Urothelium cell line (cell line): ENCODE data around the gene PANK4.

Experiments
- DNase-seq: peaks from one replicate; pipeline ENCODE4 v3.0.0; 2011; ENCODE audit warnings: low spot score, mixed read lengths
- FAIRE-seq: peaks from 2 replicates; lab custom pipeline; 2011; peaks lifted over from hg19 to GRCh38; lab: Jason Lieb, UNC

The PANK4 gene

DNA sequence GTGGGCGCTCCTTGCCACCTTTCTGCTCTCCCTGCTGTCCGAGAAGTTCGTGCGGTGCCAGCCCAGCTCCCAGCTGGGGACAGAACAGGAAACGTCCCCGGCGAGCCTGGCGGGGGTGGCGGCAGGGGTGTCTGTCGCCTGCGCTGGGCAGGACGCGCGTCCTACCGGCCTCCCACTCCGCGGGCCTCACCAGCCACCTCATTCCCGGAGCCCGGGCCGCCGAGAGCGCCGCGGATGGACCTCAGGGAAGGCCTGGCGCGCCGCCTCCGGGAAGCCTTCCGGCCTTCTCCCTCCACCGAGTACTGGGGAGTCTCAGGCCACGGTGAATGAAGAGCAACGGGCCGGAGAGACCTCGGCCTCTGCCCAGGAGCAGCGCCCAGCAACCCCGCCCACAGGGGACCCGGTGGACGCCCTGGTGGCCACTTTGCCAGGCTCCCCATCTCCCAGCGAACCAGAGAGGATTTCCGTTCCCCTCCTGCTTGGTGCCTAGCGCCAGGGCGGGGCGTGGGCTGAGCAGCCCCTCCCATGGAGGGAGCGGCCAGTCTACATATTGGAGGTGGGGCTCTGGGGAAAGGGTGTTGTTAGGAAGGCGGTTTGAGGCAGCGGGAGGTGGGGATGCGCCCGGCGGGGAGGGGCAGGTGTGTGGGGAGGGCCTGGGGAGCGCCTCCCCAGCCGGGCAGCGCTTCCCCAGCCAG, 20.3 kb upstream of the PANK4 start:
- FAIRE-seq, result no peak
- DNase-seq, result peak; percentile 87

DNA sequence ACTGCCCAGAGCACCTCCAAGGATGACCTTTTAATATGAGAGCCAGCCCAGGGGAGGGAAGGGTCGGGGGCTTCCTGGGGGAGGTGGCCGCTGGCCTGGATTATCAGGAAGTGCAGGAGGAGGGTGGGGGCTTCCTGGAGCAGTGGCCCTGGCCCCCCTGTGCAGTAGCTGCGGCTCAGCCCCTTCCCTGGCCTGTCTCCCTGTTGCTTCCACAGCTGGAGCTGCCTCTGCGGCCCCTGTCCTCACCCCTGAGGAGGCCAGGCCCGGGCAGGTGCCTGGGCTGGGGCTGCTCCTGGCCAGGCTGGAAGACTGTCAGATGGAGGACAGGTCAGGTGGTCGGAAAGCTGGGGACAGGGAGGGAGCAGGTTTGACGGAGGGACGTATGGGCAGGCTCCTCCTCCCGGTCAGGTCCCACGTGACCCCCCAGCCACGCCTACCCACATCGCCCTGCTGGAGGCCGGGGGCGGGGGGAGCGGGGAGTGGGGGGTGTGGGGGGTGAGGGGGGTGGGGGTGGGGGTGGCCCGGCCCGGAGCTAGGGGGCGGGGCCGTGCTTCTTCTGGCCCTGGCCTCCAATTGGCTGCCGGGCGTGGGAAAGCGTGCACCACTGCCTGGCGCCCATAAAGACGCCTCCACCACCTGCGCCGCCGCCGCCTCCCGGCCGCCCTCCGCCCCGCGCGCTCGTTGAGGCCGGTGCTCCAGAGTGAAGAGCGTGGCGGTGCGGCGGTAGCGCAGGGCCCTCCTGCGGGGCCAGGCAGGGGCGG, 19.5 kb upstream of the PANK4 start:
- peak; percentile 94 for DNase-seq
- no peak for FAIRE-seq

DNA sequence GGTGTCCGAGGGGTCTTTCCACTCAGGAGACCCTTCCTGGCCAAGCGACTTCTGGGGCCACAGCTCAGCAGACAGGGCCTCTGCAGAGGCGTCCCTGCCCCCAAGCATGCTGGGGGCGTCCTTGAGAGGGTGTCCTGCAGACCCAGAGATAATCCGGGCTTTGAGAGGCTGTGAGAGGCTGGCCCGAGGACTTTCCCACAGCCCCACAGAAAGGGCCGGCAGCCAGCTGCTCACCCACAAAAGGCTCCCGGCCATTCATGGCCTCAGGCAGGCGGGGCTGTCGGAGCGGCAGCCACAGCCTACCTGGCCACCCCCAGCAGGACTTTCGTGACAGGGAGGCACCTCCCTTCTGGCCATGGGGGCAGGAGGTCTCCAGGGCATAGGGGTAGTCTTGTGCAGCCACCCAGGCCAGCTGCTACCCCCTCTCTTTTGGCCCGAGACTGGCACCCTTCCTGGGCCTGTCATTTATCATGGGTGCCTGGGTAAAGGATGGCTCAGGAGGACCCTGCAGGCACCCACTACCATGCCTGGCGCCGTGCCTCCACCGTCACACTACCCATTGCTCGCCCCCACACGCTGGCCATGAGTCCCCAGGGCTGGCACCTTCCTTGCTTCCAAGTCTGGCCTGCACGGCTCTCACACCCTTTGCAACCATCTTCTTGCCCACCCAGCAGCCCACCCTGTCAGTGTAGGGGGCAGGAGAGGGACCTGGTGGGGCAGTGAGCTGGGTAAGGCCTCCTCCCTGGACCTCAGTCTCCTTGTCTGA, 18.7 kb upstream of the PANK4 start:
- DNase-seq (no peak), FAIRE-seq (no peak)

DNA sequence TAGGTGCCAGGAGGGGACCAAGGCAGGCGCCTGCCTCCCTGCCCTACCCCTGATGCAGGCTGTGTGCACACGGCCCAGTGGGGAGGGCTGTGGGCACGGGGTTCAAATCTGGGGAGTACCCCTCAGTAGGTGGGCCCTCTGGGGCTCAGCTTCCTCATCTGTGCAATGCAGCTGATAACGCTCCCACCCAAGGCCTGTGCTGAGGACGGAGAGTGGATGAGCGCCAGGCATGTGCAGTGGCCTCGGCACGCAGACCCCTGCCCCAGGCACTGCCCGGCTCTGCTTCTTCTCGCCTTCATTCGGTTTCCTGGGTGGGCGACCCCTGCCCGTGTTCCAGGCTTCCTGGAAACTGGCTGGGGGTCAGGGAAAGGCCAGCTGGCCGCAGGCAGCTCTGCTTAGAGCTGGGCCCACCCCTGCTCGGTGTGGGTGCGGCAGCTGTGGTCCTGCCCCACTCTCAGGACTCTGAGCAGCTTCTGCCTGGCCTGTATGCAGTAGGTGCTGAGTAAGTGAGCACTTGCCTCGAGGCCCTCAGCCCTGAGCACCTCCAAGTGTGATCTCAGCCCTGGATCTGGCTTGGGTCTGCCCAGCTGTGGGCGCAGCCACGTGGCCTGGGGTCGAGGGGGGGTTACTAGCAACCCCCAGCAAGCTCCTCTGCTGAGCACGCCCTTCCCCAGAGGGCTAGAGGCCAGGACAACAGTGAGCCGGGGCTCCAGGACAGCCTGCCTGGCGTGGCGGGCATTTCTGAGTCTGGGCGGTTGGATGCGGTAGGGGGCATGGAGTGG, 17.9 kb upstream of the PANK4 start:
- no peak for DNase-seq
- no peak for FAIRE-seq

DNA sequence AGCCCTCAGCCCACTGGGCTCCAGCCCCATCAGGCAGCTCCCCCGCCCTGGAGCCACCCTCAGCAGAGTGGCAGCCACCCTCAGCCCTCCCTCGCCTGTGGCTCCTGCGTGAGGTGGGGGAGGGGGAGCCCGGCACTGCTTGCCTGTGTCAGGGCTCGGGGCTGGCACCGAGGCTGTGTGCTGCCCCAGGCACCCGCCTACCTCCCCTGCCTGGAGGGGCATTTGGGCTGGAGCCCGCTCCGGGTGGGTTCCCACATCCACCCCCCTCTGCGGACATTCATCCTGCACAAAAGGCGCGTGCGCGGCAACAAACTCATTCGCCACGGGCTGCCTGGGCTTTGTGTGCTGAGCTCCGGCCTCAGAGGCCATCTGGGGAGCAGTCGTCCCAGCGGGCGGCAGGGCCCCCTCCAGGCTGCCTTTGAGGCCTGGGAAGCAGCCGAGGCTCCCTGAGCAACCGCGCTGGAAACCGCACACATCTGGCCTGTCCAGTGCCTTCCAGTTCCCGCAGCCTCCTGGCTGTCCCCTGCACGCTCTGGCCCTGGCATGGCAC, 17.2 kb upstream of the PANK4 start:
- FAIRE-seq (no peak), DNase-seq (no peak)

DNA sequence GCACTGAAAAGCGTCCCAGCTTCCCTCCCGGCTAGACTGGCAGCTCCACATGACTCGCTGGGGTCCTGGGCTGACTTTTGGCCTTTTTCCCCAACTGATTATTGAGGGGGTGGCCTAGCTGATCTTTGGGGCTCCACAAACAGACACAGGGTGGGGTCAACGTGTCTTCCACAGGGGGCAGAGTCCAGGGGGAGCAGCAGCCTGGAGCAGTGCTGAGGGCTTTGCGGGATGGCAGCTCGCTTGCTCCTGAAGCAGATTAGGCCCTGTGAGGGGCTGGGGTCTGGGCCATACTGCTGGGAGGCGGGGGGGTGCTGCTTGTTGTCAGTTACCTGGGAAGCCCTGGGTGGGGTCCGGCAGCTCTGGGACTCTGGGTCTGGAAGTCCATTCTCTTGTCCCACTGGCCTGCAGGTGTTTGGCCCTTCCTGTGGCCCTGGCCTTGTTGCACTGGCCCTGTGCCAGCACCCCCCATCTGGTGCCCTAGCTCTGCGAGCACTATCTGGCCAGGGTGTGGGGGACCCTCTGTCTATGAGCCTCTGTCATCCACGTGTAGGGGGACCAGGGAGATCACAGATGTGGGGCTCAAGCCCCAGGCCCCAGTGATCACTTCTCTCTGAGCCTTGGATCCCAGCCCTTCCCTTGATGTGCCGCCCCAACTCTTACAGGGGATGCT, 16.0 kb upstream of the PANK4 start:
- FAIRE-seq (no peak), DNase-seq (no peak)

DNA sequence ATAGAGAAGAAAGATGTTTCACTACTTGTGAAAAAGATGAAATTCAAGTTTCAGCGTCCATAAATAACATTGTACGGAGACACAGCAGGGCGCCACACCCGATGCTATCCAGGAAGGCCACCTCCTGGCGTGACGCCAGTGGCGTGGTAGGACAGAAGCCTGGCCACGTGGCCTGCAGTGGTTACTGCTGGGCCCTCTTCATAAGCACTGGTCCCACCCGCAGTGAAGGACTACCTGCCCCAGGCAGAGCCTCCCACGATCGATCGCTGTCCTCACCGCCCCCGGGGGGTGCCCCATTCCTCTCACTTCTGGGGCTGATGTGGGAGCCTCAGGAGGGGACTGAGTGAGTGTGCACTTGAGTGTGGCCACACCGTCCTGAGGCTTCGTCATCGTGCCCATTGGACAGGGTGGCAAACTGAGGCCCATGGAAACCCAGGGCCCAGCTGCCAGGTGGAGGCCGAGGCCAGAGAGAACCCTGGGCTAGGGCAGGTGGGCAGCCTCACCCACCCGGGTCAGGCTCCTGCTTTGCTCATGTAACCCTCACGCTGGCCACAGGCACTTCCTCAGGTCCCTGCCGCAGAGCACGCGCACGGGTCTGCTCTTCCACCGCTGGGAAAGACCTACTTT, 15.3 kb upstream of the PANK4 start:
- DNase-seq, result no peak
- FAIRE-seq, result no peak

DNA sequence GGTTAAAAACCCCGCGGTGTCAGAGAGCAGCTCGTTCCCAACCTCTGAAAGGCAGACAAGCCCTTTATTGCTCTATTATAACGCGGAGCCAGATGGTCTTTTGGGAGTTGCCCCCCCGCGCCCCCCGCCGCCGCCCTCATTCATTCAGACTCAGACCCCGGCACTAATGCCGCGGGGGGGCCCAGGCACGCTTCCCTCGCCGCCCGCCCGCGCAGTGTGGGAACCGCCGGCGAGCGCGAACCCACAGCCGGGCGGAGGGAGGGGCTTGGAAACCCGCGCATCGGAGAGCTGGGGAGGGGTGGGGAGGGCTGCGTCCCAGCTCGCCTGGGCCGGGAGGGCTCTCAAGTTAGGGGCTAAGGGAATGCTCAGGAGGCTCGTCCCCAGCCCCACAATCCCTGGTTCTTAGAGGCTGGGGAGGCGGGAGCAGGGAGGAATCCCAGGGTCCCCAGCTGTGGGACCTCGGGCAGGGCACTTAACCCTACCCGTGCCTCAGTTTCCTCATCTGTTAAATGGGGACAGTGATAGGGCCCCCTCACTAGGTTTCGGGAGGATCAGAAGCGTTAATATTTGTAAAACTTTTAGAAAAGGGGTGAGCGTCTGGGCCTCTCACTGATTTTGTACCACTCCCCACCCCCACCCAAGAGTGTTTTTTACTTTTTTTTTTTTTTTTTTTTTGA, 14.6 kb upstream of the PANK4 start:
- FAIRE-seq, result no peak
- no peak for DNase-seq

DNA sequence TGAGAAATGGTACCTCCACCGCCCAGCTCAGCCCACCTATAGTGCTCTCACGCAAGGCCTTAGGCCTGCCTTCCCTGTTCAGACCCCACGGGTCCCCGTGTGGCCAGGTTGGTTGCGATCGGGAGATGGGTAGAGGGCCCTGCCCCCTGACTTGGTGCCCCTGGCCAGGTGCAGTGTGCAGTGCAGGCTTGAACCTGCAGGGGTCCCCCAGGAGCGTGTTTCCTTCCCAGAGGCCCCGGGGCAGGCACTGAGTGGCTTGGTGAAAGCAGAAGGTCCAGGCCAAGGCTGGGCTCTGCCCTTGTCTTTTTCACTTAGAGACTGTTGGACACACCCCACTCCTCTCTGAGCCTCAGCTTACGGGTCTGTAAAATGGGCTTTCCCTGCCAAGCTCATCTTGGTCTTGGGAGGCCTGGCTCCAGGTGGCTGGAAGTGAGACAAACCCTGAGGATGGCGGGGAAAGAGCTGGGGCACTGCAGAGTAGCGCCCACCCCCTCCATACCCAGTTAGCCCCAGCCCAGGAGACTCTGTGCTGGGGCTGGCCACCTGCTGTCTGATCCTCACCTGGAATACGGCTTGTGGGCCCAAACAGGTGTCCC, 13.0 kb upstream of the PANK4 start:
- FAIRE-seq, result no peak
- DNase-seq, result no peak

DNA sequence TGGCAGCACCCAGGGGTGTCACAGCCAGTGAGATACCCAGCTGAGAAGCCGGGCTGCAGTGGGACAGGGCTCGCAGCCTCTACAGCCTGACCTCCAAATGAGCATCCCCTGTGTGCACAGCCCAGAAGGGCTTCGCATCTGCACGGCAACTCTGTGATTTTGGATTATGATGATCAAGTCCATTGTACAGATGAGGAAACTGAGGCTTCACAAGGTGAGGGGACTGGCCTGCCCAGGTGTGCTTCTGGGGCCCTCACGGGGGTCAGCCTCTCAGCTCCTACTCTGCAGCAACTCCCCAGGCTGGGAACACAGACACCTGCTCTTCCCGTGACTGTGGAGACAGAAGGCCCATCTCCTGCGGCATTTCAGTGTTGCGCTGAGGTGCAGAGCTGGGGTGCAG, 12.5 kb upstream of the PANK4 start:
- DNase-seq (no peak), FAIRE-seq (no peak)

DNA sequence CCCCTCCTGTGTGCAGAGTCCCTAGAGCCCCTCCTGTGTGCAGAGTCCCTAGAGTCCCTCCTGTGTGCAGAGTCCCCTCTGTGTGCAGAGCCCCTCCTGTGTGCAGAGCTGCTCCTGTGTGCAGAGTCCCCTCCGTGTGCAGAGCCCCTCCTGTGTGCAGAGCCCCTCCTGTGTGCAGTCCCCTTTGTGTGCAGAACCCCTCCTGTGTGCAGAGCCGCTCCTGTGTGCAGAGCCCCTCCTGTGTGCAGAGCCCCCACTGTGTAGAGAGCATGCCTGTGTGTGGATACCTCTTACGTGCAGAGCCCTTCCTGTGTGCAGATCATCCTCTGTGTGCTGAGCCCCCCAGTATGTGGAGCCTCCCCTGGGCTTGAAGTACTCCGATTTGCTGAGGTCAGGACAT, 12.0 kb upstream of the PANK4 start:
- DNase-seq (no peak), FAIRE-seq (no peak)

DNA sequence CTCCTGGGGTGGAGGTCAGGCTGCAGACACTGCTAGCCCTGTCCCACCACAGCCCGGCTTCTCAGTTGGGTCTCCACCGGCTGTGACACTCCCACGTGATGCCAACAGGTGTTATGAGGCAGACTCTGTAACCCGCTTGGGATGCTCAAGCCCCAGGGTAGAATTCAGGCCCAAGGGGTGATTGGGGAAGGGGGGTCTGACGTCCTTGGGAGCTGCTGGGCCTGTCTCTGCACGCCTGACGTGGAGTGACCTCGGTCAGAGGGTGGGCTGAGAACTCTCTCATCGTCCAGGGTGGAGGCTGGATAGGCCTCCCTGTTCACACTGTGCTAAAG, 11.4 kb upstream of the PANK4 start:
- FAIRE-seq, result no peak
- DNase-seq, result no peak

DNA sequence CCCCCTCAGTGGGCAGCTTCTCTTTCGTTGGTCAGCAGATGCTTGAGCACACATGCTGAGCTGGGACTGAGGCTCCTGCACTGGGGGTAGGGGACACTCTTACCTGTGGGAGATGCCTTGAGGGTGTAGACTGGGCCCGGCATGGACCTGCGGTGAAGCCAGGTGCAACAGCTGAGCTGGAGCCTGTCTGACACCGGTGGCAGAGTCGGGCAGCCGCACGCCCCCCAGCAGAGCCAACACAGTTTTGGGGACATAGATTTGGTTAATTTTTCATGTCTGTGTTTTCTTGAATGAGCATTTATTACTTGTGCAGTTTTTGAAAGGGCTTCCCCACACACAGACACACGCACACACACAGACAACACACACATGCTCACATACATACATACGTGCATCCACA, 9.6 kb upstream of the PANK4 start:
- FAIRE-seq (no peak), DNase-seq (no peak)

DNA sequence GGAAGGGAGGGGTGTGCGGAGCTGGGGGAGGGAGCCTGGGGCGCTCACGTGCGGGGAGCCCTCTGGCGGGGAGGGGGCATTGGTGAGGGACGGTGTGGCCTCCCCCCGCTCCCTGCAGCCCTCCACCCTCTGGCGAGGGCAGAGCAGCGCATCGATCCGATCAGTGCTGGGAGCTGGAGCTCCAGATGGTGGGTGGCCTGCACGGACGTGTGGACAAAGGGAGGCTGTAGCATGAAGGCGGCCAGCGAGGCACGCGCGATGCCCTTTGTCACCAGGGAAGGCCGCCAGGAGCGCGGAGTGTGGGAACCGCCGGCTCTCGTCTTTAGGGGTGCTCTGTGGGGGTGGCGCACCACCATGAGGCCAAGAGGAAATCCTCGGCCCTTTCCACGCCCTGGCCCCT, 9.1 kb upstream of the PANK4 start:
- no peak for FAIRE-seq
- DNase-seq, result no peak

DNA sequence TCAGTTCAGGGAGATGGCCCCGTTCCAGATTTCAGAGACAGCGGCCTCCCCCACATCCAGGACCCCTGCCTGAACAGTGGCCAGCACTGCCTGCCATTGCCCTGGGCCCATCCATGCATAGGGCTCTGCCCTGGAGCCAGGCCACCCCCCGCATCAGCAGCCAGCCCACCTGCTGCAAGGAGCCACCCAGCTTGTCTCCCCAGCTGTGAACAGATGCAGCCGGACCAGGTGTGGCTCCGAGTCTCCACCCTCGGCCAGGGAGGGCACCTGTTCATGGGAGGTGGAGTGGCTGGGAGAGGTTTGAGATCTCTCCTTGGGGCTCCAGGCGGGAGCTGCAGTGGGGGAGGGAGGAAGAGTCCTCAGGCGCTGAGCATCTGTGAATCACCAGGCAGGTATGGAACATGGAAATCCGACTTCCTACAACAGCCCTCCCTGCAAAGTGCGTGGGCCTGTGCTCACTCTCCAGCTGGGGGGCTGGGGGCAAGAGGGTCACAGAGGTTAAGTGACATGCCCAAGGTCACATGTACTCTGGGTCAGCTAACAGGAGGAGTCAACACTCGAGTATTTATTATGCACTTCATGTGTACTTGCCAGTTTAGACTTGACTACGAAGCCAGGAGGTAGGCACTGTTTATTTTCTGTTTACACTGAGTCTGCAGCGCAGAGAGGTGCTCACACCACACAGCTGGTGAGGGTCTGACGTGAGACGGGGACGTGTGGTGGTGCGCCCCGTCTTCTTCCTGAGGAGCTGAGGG, 8.5 kb upstream of the PANK4 start:
- FAIRE-seq, result no peak
- DNase-seq, result peak; percentile 70

DNA sequence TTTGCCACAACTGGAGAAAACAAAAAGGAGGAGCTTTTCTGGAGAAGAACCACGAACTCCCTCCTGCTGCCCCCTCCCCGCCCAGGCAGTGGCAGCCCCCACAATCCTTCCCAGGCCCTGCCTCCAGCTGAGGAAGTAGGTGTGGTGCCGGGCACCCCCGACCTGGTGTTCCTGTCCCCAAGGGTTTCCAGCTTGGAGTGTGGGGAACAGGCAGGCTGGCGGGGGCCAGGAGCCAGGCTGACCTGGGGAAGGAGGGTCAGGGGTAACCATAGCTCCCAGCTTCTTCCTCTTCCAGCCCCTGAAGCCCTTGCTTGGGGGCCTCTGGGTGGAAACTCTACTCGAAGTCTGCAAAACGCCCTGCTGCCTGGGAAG, 7.9 kb upstream of the PANK4 start:
- FAIRE-seq (no peak), DNase-seq (no peak)

DNA sequence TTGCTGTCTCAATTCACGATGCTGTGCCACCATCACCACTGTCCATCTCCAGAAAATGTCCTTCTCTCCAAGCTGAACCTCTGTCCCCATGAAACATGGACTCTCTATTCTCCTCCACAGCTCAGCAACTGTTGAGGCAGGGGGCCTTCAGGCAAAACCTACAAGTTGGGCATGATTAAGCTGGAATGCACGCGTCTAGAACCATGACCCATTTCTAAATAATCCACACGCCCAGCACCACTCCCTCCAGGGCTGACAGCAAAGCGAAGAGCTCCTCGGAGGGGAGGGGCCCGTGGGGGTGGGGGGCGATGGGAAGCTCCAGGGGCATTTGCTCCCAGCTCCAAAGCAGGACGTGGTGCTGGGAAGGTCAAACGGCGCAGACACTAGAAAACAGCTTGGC, 7.0 kb upstream of the PANK4 start:
- FAIRE-seq, result no peak
- peak; percentile 25 for DNase-seq

DNA sequence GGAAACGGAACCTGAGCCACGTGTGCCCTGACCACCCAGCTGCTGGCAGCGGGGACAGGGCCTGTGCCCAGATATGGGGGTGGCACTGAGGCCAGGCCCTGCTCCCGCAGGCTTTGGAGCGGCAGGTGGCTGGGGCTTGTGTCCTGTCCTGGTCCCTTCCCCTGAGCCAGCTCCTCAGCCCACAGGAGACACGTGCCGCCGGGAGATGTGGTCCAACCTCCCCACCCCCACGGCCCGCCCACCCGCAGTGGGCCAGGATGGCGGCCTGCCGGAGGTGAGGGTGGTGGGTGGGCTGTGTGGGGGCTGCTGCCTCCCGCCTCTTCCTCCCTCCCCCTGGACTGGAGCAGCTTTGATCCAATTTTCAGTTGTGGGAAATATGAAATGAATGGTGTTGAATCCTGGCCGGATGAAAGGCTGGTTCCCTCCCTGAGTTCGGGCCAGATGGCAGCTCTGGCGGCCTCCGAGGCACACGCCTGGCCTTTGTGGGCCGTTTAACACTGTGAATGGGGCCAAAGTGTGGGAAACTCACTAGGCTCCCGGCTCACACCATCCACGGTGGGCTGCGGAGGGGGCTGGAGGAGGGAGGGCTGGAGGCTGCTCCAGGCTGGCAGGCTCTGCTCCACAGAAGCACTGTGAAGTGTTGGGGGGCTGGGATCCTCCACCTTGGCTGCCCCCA, 6.2 kb upstream of the PANK4 start:
- FAIRE-seq (no peak), DNase-seq (no peak)
